SW 1271 (cell line): Measurements from ENCODE around the gene ITPR1.

Source experiments
- DNase-seq, 2 experiments: peaks; one replicate each; lab custom pipeline; 2025; lab: John Stamatoyannopoulos, UW

ITPR1 gene

GRCh38 chr3:4720316-4721075 is 227.3 kb downstream of the ITPR1 start:
- DNase-seq: peak; percentile 11 to 57

DNA sequence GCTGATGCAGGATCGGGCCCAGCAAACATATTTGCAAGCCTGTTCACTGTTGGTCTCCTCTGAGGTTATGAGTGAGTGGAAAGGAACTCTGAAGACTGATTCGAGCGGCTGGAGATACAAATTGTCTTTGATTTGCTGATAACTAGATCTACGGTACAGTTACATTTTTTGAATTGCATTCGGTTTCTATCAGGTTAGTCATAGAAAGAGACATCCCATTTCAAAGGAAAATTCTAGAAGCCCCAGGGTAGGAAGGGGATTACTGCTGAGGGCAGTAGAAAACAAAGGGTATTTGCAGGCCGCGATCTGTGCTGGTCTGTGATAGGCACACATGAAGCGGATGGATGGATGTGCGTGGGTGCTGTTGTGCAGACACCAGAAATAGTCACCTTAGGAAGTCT is 228.4 kb downstream of the ITPR1 start:
- no peak for DNase-seq

DNA sequence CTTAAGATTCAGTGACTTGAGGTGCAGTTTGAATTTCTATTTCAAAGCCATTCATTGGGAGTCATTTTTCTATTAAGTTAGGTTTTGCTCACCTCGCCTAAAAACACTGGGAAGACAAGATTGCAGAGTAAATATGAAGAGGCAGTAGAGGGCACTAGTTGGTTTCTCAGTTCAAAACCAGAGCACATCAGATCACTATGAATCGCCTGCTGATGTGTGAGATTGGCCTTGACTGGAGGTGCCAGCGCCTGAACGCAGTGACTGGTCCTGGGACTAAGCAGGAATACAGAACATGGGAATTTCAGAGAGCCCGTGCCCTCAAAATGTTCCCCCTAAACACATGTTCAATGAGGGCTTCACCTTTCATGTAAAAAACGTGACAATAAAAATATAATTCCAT is 229.0 kb downstream of the ITPR1 start:
- DNase-seq: peak; percentile 33 to 78

DNA sequence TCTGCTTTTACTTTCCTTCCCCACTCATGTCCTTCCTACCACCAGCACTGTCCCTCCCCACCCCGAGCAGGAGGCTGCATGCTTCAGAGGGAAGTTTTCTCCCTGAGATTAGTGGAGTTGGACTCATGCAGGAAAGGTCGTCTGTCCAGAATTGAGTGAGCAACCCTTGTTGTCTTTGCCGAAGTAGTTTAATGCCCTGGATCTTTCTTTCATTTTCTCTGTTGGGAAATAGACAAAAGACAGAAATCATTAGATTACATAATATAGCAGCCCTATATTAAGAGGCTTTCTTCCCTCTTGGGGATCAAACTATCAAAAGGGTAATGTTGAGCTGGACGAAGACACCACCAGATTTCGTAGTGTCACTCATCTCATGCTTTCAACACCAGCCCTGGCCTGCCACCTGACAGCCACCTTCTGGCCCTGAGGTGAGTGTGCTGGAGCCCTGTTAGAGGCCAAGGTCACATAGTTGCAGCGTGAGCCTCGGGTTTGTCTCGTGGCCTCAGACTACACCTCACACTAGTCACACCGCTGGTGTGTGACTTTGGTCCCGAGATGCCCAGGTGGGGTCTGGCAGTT is 231.0 kb downstream of the ITPR1 start:
- no peak for DNase-seq

- no peak for DNase-seq
Observed at GRCh38 chr3:4726549-4726948, 233.4 kb downstream of the ITPR1 start.

GRCh38 chr3:4729061-4729973 is 236.2 kb downstream of the ITPR1 start:
- no peak for DNase-seq

DNA sequence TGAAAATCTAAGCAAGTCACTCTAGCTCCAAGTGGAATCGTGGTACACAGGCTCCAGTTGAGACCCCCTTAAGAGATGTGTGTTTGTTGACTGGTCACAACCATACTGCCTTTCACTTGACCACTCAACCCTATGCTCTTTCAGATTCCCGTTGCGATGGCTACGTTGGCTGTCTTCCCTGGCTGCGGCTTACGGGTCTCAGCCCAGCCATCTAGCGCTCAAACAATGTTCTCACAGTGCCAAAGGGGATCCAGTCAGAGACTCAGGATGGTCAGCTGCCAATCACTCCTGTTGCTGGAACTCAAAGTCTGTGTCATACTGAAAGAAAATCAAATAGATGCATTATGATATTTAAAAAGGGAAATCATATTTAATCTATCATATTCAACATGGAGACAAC is 237.6 kb downstream of the ITPR1 start:
- DNase-seq: no peak

DNA sequence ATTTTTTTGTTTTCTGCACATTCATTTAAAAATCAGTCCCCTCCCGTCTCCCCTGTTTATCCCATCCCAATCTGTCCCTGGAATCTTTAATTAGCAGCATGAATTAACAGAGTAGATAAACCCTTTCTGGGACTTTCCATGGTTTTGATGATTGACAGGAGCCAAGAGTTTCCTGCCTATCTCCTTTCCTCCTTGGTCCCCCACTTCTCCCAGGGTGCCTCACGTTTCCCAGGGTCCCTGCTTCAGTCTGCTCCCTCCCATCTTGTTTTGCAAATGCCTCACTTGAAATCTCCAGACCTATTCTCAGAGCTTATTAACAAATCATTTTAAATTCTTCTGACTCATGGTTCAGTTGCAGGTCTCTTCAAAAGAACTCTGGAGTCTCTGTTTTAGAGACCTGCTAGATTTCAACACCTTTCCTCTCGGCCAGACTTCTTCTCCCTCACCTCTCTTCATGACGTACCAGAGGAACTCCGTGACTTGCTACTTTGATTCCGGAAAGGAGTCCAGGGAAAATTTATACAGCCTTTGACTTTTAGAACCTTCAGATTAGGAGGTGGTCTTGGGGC is 238.5 kb downstream of the ITPR1 start:
- no peak for DNase-seq

DNA sequence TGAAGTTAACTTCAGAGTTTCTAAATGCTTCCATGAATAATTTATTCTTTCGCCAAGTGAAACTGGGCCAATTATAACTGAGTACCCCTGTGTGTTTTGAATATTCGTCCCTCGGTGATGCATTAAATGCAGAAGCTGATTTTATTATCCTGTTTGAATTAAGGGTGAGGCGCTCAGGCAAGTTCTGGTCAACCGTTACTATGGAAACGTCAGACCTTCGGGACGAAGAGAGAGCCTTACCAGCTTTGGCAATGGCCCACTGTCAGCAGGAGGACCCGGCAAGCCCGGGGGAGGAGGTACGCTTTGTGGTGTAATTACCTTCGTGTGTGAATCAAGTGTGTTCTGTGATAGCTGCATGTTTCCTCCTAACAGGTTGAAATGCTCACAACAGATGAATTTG is 239.8 kb downstream of the ITPR1 start:
- DNase-seq: no peak

DNA sequence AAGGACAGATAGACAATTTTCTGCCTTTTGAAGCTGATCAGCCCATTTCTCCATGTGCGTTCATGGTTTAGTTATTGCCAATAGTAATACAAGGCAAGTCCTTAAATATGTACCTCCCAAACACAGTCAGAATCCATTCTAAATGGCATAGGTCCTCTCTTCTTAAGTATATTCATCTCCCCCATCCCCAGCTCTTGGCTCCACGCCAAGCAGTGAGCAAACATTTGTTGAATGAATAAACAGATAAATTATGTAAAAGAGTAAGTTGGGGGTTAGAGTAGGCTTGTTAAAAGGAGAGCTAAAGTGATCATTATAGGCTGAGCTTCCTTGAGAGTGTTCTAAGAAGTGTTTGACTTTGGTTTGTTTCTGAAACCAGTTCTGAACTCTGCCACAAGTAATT is 241.3 kb downstream of the ITPR1 start:
- DNase-seq: no peak

DNA sequence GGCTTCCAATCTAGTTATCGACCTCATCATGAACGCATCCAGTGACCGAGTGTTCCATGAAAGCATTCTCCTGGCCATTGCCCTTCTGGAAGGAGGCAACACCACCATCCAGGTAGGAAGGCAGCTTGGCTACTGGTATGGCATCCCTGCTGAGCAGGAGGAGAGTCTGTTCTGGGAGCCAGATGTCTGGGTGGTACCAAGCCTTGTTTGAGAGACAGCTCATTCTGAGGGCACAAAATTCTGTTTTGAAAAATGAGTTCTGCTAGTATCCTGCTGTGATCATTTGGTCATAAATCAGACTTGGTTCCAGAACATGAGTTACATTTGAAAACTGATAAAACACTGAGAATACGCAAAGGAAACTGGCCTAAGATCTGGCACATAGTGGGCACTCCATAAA is 242.1 kb downstream of the ITPR1 start:
- DNase-seq: no peak

- DNase-seq: no peak
Observed at GRCh38 chr3:4736284-4736861, 243.2 kb downstream of the ITPR1 start.

- DNase-seq: no peak
Observed at GRCh38 chr3:4738737-4739274, 245.7 kb downstream of the ITPR1 start.

DNA sequence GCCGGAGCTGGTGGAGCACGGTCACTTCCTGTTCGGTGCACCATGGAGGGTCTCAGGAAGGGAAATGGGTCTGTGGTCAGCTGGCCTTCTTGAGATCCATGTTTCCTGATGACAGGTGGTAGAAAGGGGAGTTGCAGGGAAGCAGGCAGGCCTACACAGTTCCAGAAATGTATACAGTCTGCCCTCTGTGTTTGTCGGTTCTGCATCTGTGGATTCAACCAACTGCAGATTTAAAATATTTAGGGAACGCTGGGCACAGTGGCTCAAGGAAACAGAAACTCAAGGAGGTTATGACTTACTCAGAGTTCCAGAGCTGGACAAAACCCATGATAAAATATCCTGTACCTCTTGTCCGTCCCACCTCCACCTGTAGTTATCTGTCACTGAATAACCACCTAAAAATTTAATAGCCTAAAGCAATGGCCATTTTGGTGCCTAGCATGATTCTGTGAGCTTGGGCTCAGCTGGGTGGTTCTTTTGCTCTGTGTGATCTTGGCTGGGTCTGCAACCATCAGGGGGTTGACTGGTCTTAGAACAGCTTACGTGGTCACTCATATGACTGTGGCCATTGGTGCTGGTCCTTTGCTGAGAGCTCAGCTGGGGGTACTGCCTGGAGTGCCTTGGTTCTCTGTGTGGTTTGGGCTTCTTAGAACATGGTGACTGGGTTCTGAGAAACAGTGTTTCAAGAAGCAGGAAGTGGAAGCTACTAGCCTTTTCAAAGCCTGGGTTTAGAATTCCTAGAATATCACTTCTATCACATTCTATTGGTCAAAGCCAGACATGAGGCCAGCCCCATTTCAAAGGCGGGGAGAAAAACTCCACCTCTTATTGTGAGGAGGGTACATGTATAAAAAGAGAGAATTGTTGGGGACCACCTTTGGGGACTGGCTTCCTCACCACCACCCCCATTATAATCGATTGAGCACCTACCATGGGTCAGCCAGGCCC is 246.4 kb downstream of the ITPR1 start:
- no peak for DNase-seq

GRCh38 chr3:4740397-4741105 is 247.4 kb downstream of the ITPR1 start:
- no peak for DNase-seq

DNA sequence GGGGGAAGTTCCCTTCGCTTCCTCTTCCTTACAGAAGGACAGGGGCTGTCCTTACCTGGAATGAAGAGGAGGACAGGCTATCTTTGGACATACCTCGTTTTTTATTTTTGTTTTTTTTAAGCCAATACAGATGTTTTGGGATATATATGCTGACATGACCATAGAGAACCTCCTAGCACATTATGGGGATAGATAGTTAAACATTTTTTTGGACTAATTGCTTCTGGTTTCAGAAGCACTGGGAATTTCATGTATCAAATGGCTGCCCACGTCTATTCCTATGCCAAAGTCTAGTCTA is 247.9 kb downstream of the ITPR1 start:
- no peak for DNase-seq

GRCh38 chr3:4741404-4742307 is 248.5 kb downstream of the ITPR1 start:
- DNase-seq: peak in 1 of 2 experiments; percentile 81

DNA sequence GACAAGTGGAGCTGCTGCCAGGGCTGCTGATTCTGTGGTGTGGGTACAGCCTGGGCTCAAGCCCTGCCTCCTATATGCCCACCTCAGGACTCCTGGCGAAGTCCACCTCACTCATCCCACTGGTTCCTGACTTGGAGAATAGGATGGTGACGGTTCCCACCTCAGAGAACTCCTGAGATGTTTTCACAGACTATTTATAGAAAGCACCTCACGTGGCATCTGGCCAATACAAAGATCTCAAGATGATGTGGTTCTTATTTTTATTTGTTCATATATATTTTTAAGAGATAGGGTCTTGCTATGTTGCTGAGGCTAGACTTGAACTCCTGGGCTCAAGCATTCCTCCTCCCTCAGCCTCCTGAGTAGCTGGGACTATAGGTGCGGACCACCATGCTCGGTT is 249.2 kb downstream of the ITPR1 start:
- no peak for DNase-seq

- DNase-seq: no peak
Observed at GRCh38 chr3:4743371-4743770, 250.2 kb downstream of the ITPR1 start.
